ENCODE measurements around the gene ZNF512. TPM values are rescaled to one million over a fixed set of nuclear protein-coding genes. Genes with fewer than 3 reads are reported as not detected.
"Not testable (repeated sequence)": the region's sequence is repeated elsewhere in the genome, so short reads cannot be mapped to it uniquely, and the experiment has no call there.

The ZNF512 gene
- polyA plus RNA-seq, 1 donor = 36.7 TPM

- DNase-seq = not testable (repeated sequence)
- 40% methylated on average over 1 of the region's 3 CpGs for WGBS (ENCODE audit: insufficient coverage, low lambda C conversion rate)
Measured at GRCh38 chr2:27554451-27554850, 28.4 kb upstream of the ZNF512 start.

GRCh38 chr2:27559228-27559627 lies 23.6 kb upstream of the ZNF512 start:
- DNase-seq = no peak
- Histone ChIP-seq H3K36me3 (ENCODE audit: control insufficient read depth, insufficient read depth, low read length) (no peaks in the 10 kb centered on the region), H3K27ac (ENCODE audit: low read length) (no peak overlapping the region), H3K4me1 (ENCODE audit: control insufficient read depth, insufficient read depth, low read length) (no peaks in the 10 kb centered on the region), H3K9me3 (ENCODE audit: control insufficient read depth, low read depth, low read length) (peaks cover 2% of the 10 kb centered on the region), H3K4me3 (ENCODE audit: low read length) (no peak overlapping the region), H3K27me3 (ENCODE audit: control insufficient read depth, insufficient read depth, low read length) (no peaks in the 10 kb centered on the region)
- WGBS (ENCODE audit: insufficient coverage, low lambda C conversion rate) = 83% methylated on average over 1 of the region's 2 CpGs

More at GRCh38 chr2:27554451-27554850, 28.4 kb upstream of the ZNF512 start:
- H3K4me3 ChIP-seq (ENCODE audit: low read length); H3K9me3 ChIP-seq (ENCODE audit: control insufficient read depth, low read depth, low read length); H3K27ac ChIP-seq (ENCODE audit: low read length); H3K36me3 ChIP-seq (ENCODE audit: control insufficient read depth, insufficient read depth, low read length); H3K4me1 ChIP-seq (ENCODE audit: control insufficient read depth, insufficient read depth, low read length); H3K27me3 ChIP-seq (ENCODE audit: control insufficient read depth, insufficient read depth, low read length): not testable (repeated sequence)

GRCh38 chr2:27561060-27561459 lies 21.8 kb upstream of the ZNF512 start:
- Histone ChIP-seq H3K27me3 (ENCODE audit: control insufficient read depth, insufficient read depth, low read length) (peaks cover under 1% of the 10 kb centered on the region), H3K27ac (ENCODE audit: low read length) (no peak overlapping the region), H3K4me3 (ENCODE audit: low read length) (no peak overlapping the region), H3K4me1 (ENCODE audit: control insufficient read depth, insufficient read depth, low read length) (no peaks in the 10 kb centered on the region), H3K36me3 (ENCODE audit: control insufficient read depth, insufficient read depth, low read length) (no peaks in the 10 kb centered on the region), H3K9me3 (ENCODE audit: control insufficient read depth, low read depth, low read length) (peaks cover 2% of the 10 kb centered on the region)
- WGBS (ENCODE audit: insufficient coverage, low lambda C conversion rate) = 40% methylated on average over 1 of the region's 2 CpGs
- no peak for DNase-seq

- no peak for DNase-seq
- Histone ChIP-seq H3K4me1 (ENCODE audit: control insufficient read depth, insufficient read depth, low read length) (no peaks in the 10 kb centered on the region), H3K4me3 (ENCODE audit: low read length) (no peak overlapping the region), H3K36me3 (ENCODE audit: control insufficient read depth, insufficient read depth, low read length) (no peaks in the 10 kb centered on the region), H3K9me3 (ENCODE audit: control insufficient read depth, low read depth, low read length) (no peaks in the 10 kb centered on the region), H3K27ac (ENCODE audit: low read length) (no peak overlapping the region), H3K27me3 (ENCODE audit: control insufficient read depth, insufficient read depth, low read length) (peaks cover 28% of the 10 kb centered on the region)
- 50% methylated on average over 1 of the region's 2 CpGs for WGBS (ENCODE audit: insufficient coverage, low lambda C conversion rate)
Measured at GRCh38 chr2:27566628-27567027, 16.2 kb upstream of the ZNF512 start.

- peaks cover 28% of the 10 kb centered on the region for H3K27me3 ChIP-seq (ENCODE audit: control insufficient read depth, insufficient read depth, low read length)
- H3K9me3 ChIP-seq (ENCODE audit: control insufficient read depth, low read depth, low read length) = no peaks in the 10 kb centered on the region
- H3K4me3 ChIP-seq (ENCODE audit: low read length) = no peak overlapping the region
Measured at GRCh38 chr2:27569398-27569797, 13.4 kb upstream of the ZNF512 start.

GRCh38 chr2:27571197-27571596 lies 11.6 kb upstream of the ZNF512 start:
- Histone ChIP-seq H3K27me3 (ENCODE audit: control insufficient read depth, insufficient read depth, low read length) (peaks cover 27% of the 10 kb centered on the region), H3K4me3 (ENCODE audit: low read length) (no peak overlapping the region), H3K4me1 (ENCODE audit: control insufficient read depth, insufficient read depth, low read length) (no peaks in the 10 kb centered on the region), H3K36me3 (ENCODE audit: control insufficient read depth, insufficient read depth, low read length) (no peaks in the 10 kb centered on the region), H3K9me3 (ENCODE audit: control insufficient read depth, low read depth, low read length) (no peaks in the 10 kb centered on the region), H3K27ac (ENCODE audit: low read length) (no peak overlapping the region)
- no CpG with 5 or more reads among the region's 3 CpGs for WGBS (ENCODE audit: insufficient coverage, low lambda C conversion rate)
- no peak for DNase-seq

More at GRCh38 chr2:27569398-27569797, 13.4 kb upstream of the ZNF512 start:
- Histone ChIP-seq H3K27ac (ENCODE audit: low read length) (no peak overlapping the region), H3K36me3 (ENCODE audit: control insufficient read depth, insufficient read depth, low read length) (no peaks in the 10 kb centered on the region), H3K4me1 (ENCODE audit: control insufficient read depth, insufficient read depth, low read length) (no peaks in the 10 kb centered on the region)
- DNase-seq = no peak
- WGBS (ENCODE audit: insufficient coverage, low lambda C conversion rate) = no CpG with 5 or more reads among the region's 2 CpGs

- Histone ChIP-seq H3K4me1 (ENCODE audit: control insufficient read depth, insufficient read depth, low read length) (no peaks in the 10 kb centered on the region), H3K27me3 (ENCODE audit: control insufficient read depth, insufficient read depth, low read length) (peaks cover 26% of the 10 kb centered on the region), H3K4me3 (ENCODE audit: low read length) (no peak overlapping the region), H3K27ac (ENCODE audit: low read length) (no peak overlapping the region), H3K9me3 (ENCODE audit: control insufficient read depth, low read depth, low read length) (no peaks in the 10 kb centered on the region), H3K36me3 (ENCODE audit: control insufficient read depth, insufficient read depth, low read length) (no peaks in the 10 kb centered on the region)
- WGBS (ENCODE audit: insufficient coverage, low lambda C conversion rate) = 80% methylated on average over 1 of the region's 1 CpG
- no peak for DNase-seq
Measured at GRCh38 chr2:27571681-27572080, 11.2 kb upstream of the ZNF512 start.

- Histone ChIP-seq H3K4me3 (ENCODE audit: low read length) (no peak overlapping the region), H3K27ac (ENCODE audit: low read length) (no peak overlapping the region), H3K9me3 (ENCODE audit: control insufficient read depth, low read depth, low read length) (no peaks in the 10 kb centered on the region), H3K27me3 (ENCODE audit: control insufficient read depth, insufficient read depth, low read length) (peaks cover 24% of the 10 kb centered on the region), H3K4me1 (ENCODE audit: control insufficient read depth, insufficient read depth, low read length) (no peaks in the 10 kb centered on the region), H3K36me3 (ENCODE audit: control insufficient read depth, insufficient read depth, low read length) (no peaks in the 10 kb centered on the region)
- DNase-seq = no peak
- WGBS (ENCODE audit: insufficient coverage, low lambda C conversion rate) = no CpG with 5 or more reads among the region's 2 CpGs
Measured at GRCh38 chr2:27572439-27572838, 10.4 kb upstream of the ZNF512 start.

- no peak overlapping the region for H3K27ac ChIP-seq (ENCODE audit: low read length)
- H3K9me3 ChIP-seq (ENCODE audit: control insufficient read depth, low read depth, low read length) = no peaks in the 10 kb centered on the region
- WGBS (ENCODE audit: insufficient coverage, low lambda C conversion rate) = no CpG with 5 or more reads among the region's 6 CpGs
- no peak for DNase-seq
- no peaks in the 10 kb centered on the region for H3K4me1 ChIP-seq (ENCODE audit: control insufficient read depth, insufficient read depth, low read length)
- H3K27me3 ChIP-seq (ENCODE audit: control insufficient read depth, insufficient read depth, low read length) = peaks cover 20% of the 10 kb centered on the region
- no peaks in the 10 kb centered on the region for H3K36me3 ChIP-seq (ENCODE audit: control insufficient read depth, insufficient read depth, low read length)
- H3K4me3 ChIP-seq (ENCODE audit: low read length) = no peak overlapping the region
Measured at GRCh38 chr2:27572998-27573429, 9.8 kb upstream of the ZNF512 start.

GRCh38 chr2:27573452-27573851 lies 9.4 kb upstream of the ZNF512 start:
- Histone ChIP-seq H3K9me3 (ENCODE audit: control insufficient read depth, low read depth, low read length) (no peaks in the 10 kb centered on the region), H3K4me1 (ENCODE audit: control insufficient read depth, insufficient read depth, low read length) (no peaks in the 10 kb centered on the region), H3K27me3 (ENCODE audit: control insufficient read depth, insufficient read depth, low read length) (peaks cover 16% of the 10 kb centered on the region), H3K36me3 (ENCODE audit: control insufficient read depth, insufficient read depth, low read length) (no peaks in the 10 kb centered on the region), H3K4me3 (ENCODE audit: low read length) (no peak overlapping the region), H3K27ac (ENCODE audit: low read length) (no peak overlapping the region)
- WGBS (ENCODE audit: insufficient coverage, low lambda C conversion rate) = no CpG with 5 or more reads among the region's 3 CpGs
- DNase-seq = no peak

- H3K27ac ChIP-seq (ENCODE audit: low read length) = no peak overlapping the region
Measured at GRCh38 chr2:27581417-27582128, 1.3 kb upstream of the ZNF512 start.

More at GRCh38 chr2:27581417-27582128, 1.3 kb upstream of the ZNF512 start:
- WGBS (ENCODE audit: insufficient coverage, low lambda C conversion rate) = no CpG with 5 or more reads among the region's 19 CpGs
- Histone ChIP-seq H3K9me3 (ENCODE audit: control insufficient read depth, low read depth, low read length) (no peaks in the 10 kb centered on the region), H3K27me3 (ENCODE audit: control insufficient read depth, insufficient read depth, low read length) (peaks cover 4% of the 10 kb centered on the region), H3K36me3 (ENCODE audit: control insufficient read depth, insufficient read depth, low read length) (no peaks in the 10 kb centered on the region), H3K4me3 (ENCODE audit: low read length) (no peak overlapping the region), H3K4me1 (ENCODE audit: control insufficient read depth, insufficient read depth, low read length) (peaks cover 6% of the 10 kb centered on the region)
- DNase-seq = no peak

All from large intestine (tissue), 3 donors.